ENCODE measurements around the gene PLEKHG7.
"Not testable (repeated sequence)": the region's sequence is repeated elsewhere in the genome, so short reads cannot be mapped to it uniquely, and the experiment has no call there.

Gene PLEKHG7

GRCh38 chr12:92717202-92717601, 14.4 kb downstream of the PLEKHG7 start:
- no peak for DNase-seq

GRCh38 chr12:92718483-92718990, 15.7 kb downstream of the PLEKHG7 start:
- no peak for DNase-seq

- DNase-seq = no peak
Observed at GRCh38 chr12:92719674-92720073, 16.9 kb downstream of the PLEKHG7 start.

- DNase-seq = no peak
Observed at GRCh38 chr12:92721130-92721529, 18.3 kb downstream of the PLEKHG7 start.

- no peak for DNase-seq
Observed at GRCh38 chr12:92721656-92722055, 18.9 kb downstream of the PLEKHG7 start.

- no peak for DNase-seq
Observed at GRCh38 chr12:92722897-92723296, 20.1 kb downstream of the PLEKHG7 start.

GRCh38 chr12:92726850-92727249, 24.1 kb downstream of the PLEKHG7 start:
- no peak for DNase-seq

GRCh38 chr12:92729773-92730305, 27.1 kb downstream of the PLEKHG7 start:
- no peak for DNase-seq

GRCh38 chr12:92730758-92731157, 28.0 kb downstream of the PLEKHG7 start:
- no peak for DNase-seq

- DNase-seq = no peak
Observed at GRCh38 chr12:92732216-92732615, 29.4 kb downstream of the PLEKHG7 start.

GRCh38 chr12:92732716-92733115, 29.9 kb downstream of the PLEKHG7 start:
- no peak for DNase-seq

GRCh38 chr12:92733181-92733580, 30.4 kb downstream of the PLEKHG7 start:
- no peak for DNase-seq

- DNase-seq = no peak
Observed at GRCh38 chr12:92733661-92734060, 30.9 kb downstream of the PLEKHG7 start.

- DNase-seq = no peak
Observed at GRCh38 chr12:92735131-92735721, 32.4 kb downstream of the PLEKHG7 start.

GRCh38 chr12:92736605-92737004, 33.8 kb downstream of the PLEKHG7 start:
- no peak for DNase-seq

- no peak for DNase-seq
Observed at GRCh38 chr12:92737855-92738850, 35.4 kb downstream of the PLEKHG7 start.

- DNase-seq = no peak
Observed at GRCh38 chr12:92739113-92739512, 36.3 kb downstream of the PLEKHG7 start.

- no peak for DNase-seq
Observed at GRCh38 chr12:92740411-92740810, 37.6 kb downstream of the PLEKHG7 start.

- no peak for DNase-seq
Observed at GRCh38 chr12:92743026-92743425, 40.2 kb downstream of the PLEKHG7 start.

GRCh38 chr12:92745856-92746550, 43.2 kb downstream of the PLEKHG7 start:
- no peak for DNase-seq

- no peak for DNase-seq
Observed at GRCh38 chr12:92747151-92747550, 44.4 kb downstream of the PLEKHG7 start.

GRCh38 chr12:92749691-92750090, 46.9 kb downstream of the PLEKHG7 start:
- DNase-seq = not testable (repeated sequence)
